Measurements from ENCODE around the gene SLC14A1.

GRCh38 chr18:45793264-45793965, 69.4 kb downstream of the SLC14A1 start:
- TF ChIP-seq ZSCAN29 (IDR thresholded peaks at IDR 0.05) (no peak), FOXM1 (IDR thresholded peaks at IDR 0.05; ENCODE audit: low read depth, low read length) (no peak), CTCF (IDR thresholded peaks at IDR 0.05 in 2 of 3, conservative IDR thresholded peaks at IDR 0.05 in 1 of 3; ENCODE audit: control insufficient read depth in 2 of 3, extremely low read depth in 1 of 3, insufficient read depth in 1 of 3, low read depth in 3 of 3, low read length in 3 of 3) (no peak), TCF7 (IDR thresholded peaks at IDR 0.05; ENCODE audit: borderline replicate concordance) (no peak), HCFC1 (IDR thresholded peaks at IDR 0.05; ENCODE audit: low read length) (no peak), SMARCA5 (IDR thresholded peaks at IDR 0.05) (no peak), POLR2A (IDR thresholded peaks at IDR 0.05; ENCODE audit: low read depth, low read length) (no peak), EP300 (IDR thresholded peaks at IDR 0.05; ENCODE audit: borderline replicate concordance in 1 of 2, control insufficient read depth in 1 of 2, low read depth in 2 of 2, low read length in 2 of 2) (no peak), MAX (IDR thresholded peaks at IDR 0.05; ENCODE audit: low read depth, low read length) (no peak), KAT2A (conservative IDR thresholded peaks at IDR 0.05; ENCODE audit: control insufficient read depth, low read depth, low read length) (no peak), ELK1 (IDR thresholded peaks at IDR 0.05; ENCODE audit: low read depth, low read length) (no peak), NBN (IDR thresholded peaks at IDR 0.05) (no peak)
